HG03342 (cell line): Measurements from ENCODE around the gene NUCKS1.

Source experiments
- ATAC-seq: cut with Tn5 transposase; IDR thresholded peaks from one replicate; pipeline ENCODE4 v1.9.1; 2021; ENCODE audit warnings: mild to moderate bottlenecking, moderate library complexity; ENCODE audit not compliant: unreplicated experiment

NUCKS1 gene

GRCh38 chr1:205703072-205703471, 46.9 kb downstream of the NUCKS1 start:
- no peak for ATAC-seq

- ATAC-seq, result no peak
These were observed 48.1 kb downstream of the NUCKS1 start for GRCh38 chr1:205701891-205702290.

- no peak for ATAC-seq
These were observed 48.6 kb downstream of the NUCKS1 start for GRCh38 chr1:205701420-205701819.

GRCh38 chr1:205700865-205701401, 49.0 kb downstream of the NUCKS1 start:
- ATAC-seq, result no peak

GRCh38 chr1:205699416-205699815, 50.6 kb downstream of the NUCKS1 start:
- ATAC-seq, result no peak

- no peak for ATAC-seq
These were observed 51.1 kb downstream of the NUCKS1 start for GRCh38 chr1:205698921-205699320.

- no peak for ATAC-seq
These were observed 56.5 kb downstream of the NUCKS1 start for GRCh38 chr1:205693421-205693991.

GRCh38 chr1:205692423-205692822, 57.6 kb downstream of the NUCKS1 start:
- no peak for ATAC-seq

- ATAC-seq, result no peak
These were observed 59.7 kb downstream of the NUCKS1 start for GRCh38 chr1:205690122-205690756.

- ATAC-seq, result no peak
These were observed 60.5 kb downstream of the NUCKS1 start for GRCh38 chr1:205689479-205689878.

- ATAC-seq, result no peak
These were observed 61.6 kb downstream of the NUCKS1 start for GRCh38 chr1:205688171-205689080.

GRCh38 chr1:205687242-205687641, 62.7 kb downstream of the NUCKS1 start:
- ATAC-seq, result no peak

GRCh38 chr1:205681364-205681763, 68.6 kb downstream of the NUCKS1 start:
- ATAC-seq, result no peak

GRCh38 chr1:205680073-205680851, 69.7 kb downstream of the NUCKS1 start, which contains the start of gene SLC45A3:
TSS of gene SLC45A3 (minus strand) at chr1:205680509. CDS start at chr1:205664656, 15,853 bp downstream.
- no peak for ATAC-seq

- ATAC-seq, result no peak
These were observed 71.5 kb downstream of the NUCKS1 start for GRCh38 chr1:205678286-205679111.

GRCh38 chr1:205677167-205677566, 72.8 kb downstream of the NUCKS1 start:
- no peak for ATAC-seq

- ATAC-seq, result no peak
These were observed 73.4 kb downstream of the NUCKS1 start for GRCh38 chr1:205676597-205676996.

GRCh38 chr1:205676002-205676401, 74.0 kb downstream of the NUCKS1 start:
- no peak for ATAC-seq

- ATAC-seq, result no peak
These were observed 74.7 kb downstream of the NUCKS1 start for GRCh38 chr1:205675247-205675646.

- no peak for ATAC-seq
These were observed 77.0 kb downstream of the NUCKS1 start for GRCh38 chr1:205672970-205673369.
